Nephron progenitor cell (in vitro differentiated cells): ENCODE data around the gene HYLS1.

Experiments used
- DNase-seq: peaks from one replicate; pipeline ENCODE4 v3.0.0; 2021
- H3K27ac Mint-ChIP-seq: 2 replicates; pipeline ENCODE4 v1.8.0; 2021; ENCODE audit warnings: mild to moderate bottlenecking, moderate library complexity, mixed read lengths
- H3K27me3 Mint-ChIP-seq: 2 replicates; pipeline ENCODE4 v1.8.0; 2021; ENCODE audit warnings: mild to moderate bottlenecking, low read depth, mixed read lengths; ENCODE audit not compliant: poor library complexity
- H3K36me3 Mint-ChIP-seq: 2 replicates; pipeline ENCODE4 v1.8.0; 2021; ENCODE audit warnings: low read depth, mixed read lengths
- H3K4me1 Mint-ChIP-seq: 2 replicates; pipeline ENCODE4 v1.8.0; 2021; ENCODE audit warnings: mixed read lengths
- H3K4me3 Mint-ChIP-seq: 2 replicates; pipeline ENCODE4 v1.8.0; 2021; ENCODE audit warnings: mild to moderate bottlenecking, moderate library complexity, mixed read lengths
- H3K9me3 Mint-ChIP-seq: 2 replicates; pipeline ENCODE4 v1.8.0; 2021; ENCODE audit warnings: mild to moderate bottlenecking, moderate library complexity, mixed read lengths
- TF ChIP-seq, protein P1 (sequence below): fragments of 200-600 bp; sonication (generic); IDR thresholded peaks from 2 replicates; pipeline ENCODE4 v1.5.0; 2021; ENCODE audit warnings: antibody characterized with exemption

HYLS1 gene

DNA sequence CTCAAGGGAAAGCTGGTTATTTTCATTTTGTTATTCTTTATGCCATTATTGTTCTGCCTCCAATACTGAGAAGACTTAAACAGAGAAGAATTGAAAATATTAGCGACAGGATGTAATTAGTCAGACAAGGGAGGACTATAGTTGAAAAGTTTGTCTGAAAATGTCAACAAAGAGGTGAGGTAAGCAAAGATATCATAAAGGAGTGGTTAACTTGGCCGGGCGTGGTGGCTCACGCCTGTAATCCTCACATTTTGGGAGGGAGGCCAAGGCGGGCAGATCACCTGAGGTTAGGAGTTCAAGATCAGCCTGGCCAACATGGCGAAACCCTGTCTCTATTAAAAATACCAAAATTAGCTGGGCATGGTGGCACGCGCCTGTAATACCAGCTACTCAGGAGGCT lies 4.1 kb upstream of the HYLS1 start:
- Mint-ChIP-seq H3K36me3 (no peaks in the 10 kb centered on the region), H3K4me3 (no peak overlapping the region), H3K9me3 (peaks cover 30% of the 10 kb centered on the region), H3K27me3 (peaks cover 35% of the 10 kb centered on the region), H3K27ac (no peak overlapping the region), H3K4me1 (no peaks in the 10 kb centered on the region)
- TF ChIP-seq, protein P1, sequence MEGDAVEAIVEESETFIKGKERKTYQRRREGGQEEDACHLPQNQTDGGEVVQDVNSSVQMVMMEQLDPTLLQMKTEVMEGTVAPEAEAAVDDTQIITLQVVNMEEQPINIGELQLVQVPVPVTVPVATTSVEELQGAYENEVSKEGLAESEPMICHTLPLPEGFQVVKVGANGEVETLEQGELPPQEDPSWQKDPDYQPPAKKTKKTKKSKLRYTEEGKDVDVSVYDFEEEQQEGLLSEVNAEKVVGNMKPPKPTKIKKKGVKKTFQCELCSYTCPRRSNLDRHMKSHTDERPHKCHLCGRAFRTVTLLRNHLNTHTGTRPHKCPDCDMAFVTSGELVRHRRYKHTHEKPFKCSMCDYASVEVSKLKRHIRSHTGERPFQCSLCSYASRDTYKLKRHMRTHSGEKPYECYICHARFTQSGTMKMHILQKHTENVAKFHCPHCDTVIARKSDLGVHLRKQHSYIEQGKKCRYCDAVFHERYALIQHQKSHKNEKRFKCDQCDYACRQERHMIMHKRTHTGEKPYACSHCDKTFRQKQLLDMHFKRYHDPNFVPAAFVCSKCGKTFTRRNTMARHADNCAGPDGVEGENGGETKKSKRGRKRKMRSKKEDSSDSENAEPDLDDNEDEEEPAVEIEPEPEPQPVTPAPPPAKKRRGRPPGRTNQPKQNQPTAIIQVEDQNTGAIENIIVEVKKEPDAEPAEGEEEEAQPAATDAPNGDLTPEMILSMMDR = no peak
- DNase-seq = no peak

DNA sequence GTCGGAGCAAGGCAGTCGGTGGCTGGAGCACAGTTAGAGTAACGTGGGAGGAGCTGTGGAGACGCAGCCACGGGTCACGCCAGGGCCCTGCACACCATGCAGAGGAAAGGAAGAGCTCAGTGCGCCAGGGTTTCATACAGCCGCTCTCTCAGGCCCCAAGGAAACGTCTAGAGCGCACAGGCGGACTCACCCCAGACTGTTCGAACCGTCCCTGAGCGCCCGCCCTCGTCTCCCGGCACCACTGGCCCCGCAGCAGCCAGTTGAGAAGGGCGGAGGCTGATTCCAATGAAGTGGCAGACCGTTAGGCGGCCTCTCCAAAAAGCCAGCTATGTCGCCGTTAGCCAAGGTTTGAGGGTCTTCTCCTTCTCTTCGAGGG lies 483 bp upstream of the HYLS1 start:
- no peak for DNase-seq
- Mint-ChIP-seq H3K4me3 (peak overlapping the region; percentile 79), H3K27ac (no peak overlapping the region), H3K9me3 (peaks cover 30% of the 10 kb centered on the region), H3K27me3 (peaks cover 2% of the 10 kb centered on the region), H3K4me1 (peaks cover 5% of the 10 kb centered on the region), H3K36me3 (peaks cover 5% of the 10 kb centered on the region)
- TF ChIP-seq, protein P1 = no peak

DNA sequence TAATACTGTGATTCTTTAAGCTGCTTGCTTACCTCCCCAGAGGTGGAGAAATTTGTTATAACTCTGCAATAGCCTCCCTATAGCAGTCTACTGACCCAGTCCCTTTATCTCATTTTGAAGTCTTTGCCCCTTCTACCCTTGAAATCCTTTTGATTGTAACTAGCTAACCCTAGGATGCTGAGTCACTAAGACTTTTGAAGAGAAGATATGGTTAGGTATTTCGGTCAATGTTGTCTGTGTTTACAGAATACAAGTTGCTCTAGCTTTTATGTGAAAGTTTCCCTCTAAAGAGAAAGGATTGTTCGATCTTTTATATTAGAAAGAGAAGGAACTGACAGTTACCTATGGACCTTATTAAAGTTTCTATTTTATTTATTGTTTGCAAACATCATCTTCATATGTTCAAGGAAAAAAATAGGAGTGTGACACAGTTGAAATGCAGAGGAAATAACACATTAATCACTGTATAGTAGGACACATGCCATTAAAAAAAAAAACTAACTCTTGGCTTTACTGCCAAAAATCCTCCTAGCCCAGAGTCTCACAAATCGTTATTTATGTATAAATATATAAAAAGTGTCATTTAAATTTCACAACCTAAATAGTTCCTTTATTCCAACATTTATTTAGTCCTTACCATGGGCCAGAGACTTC lies 3.1 kb downstream of the HYLS1 start:
- Mint-ChIP-seq H3K4me1 (peaks cover 5% of the 10 kb centered on the region), H3K27me3 (no peaks in the 10 kb centered on the region), H3K27ac (no peak overlapping the region), H3K9me3 (peaks cover 17% of the 10 kb centered on the region), H3K4me3 (peak overlapping the region; percentile 33), H3K36me3 (peaks cover 24% of the 10 kb centered on the region)
- no peak for DNase-seq
- TF ChIP-seq, protein P1 = no peak

DNA sequence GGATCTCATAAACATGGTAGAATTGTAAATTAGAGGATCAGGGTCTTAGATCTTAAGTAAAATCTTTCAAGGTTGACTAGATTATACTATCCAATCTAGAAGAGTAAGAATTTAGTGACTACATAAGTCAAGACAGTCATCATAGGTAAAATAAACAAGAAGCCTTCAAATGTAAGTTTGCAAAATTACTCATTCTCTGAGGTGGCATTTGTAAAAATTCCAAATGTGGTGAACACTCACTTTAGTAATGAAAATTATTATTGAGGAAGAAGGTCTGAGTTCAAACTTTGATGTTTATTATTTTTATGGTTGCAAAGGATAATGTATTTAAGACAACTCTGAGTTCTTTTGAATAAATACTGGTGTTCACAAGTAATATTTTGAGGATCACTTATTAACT lies 4.6 kb downstream of the HYLS1 start:
- no peak overlapping the region for H3K4me3 Mint-ChIP-seq
- H3K4me1 Mint-ChIP-seq = peaks cover 5% of the 10 kb centered on the region
- no peak for DNase-seq
- TF ChIP-seq, protein P1 = no peak
- H3K9me3 Mint-ChIP-seq = peaks cover 4% of the 10 kb centered on the region
- H3K36me3 Mint-ChIP-seq = peaks cover 24% of the 10 kb centered on the region
- H3K27me3 Mint-ChIP-seq = no peaks in the 10 kb centered on the region
- no peak overlapping the region for H3K27ac Mint-ChIP-seq

DNA sequence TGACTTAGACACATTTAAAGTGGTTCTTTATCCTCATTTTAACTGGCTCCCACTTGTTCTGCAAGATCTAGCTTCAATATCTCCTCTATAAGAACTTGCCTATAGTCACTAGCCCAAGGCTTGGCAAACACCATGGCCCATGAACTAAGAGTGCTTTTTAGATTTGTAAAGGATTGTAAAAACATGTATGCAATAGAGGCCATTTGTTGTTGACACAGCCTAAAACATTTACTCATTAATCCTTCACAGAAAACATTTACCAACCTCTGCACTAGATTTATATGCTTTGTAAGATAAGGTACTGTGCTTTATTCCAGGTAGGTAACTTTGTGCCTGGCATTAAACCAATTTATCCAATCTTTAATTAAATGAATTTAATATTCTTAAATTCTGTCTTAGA lies 5.5 kb downstream of the HYLS1 start:
- no peak for DNase-seq
- TF ChIP-seq, protein P1 = no peak
- peaks cover 24% of the 10 kb centered on the region for H3K36me3 Mint-ChIP-seq
- H3K27ac Mint-ChIP-seq = no peak overlapping the region
- H3K4me3 Mint-ChIP-seq = no peak overlapping the region
- no peaks in the 10 kb centered on the region for H3K27me3 Mint-ChIP-seq
- H3K9me3 Mint-ChIP-seq = no peaks in the 10 kb centered on the region
- H3K4me1 Mint-ChIP-seq = peaks cover 5% of the 10 kb centered on the region

DNA sequence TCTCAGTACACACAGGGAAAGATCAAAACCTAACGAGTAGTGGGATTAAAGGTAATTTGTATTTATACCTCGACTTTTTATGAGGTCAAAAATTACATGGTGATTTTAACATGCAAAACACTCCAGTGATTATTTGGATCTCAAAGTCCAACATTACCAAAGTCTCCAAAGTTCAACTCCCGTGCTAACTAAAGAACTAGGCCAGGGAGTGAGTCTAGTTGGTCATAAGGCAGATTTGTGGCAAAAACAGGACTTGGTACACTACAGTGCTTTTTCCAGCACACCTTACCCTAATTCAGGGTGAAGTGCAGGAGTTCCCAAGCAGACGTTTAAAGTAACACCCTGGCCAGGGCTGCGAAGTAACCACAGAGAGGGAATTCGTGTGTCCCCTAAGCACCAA lies 14.4 kb downstream of the HYLS1 start:
- peak overlapping the region; percentile 99 for H3K4me3 Mint-ChIP-seq
- H3K27me3 Mint-ChIP-seq = peaks cover 39% of the 10 kb centered on the region
- H3K27ac Mint-ChIP-seq = no peak overlapping the region
- no peak for DNase-seq
- peaks cover 19% of the 10 kb centered on the region for H3K9me3 Mint-ChIP-seq
- peaks cover 24% of the 10 kb centered on the region for H3K4me1 Mint-ChIP-seq
- TF ChIP-seq, protein P1 = no peak
- H3K36me3 Mint-ChIP-seq = peaks cover 9% of the 10 kb centered on the region
